WERI-Rb-1 (cell line): ENCODE results near the gene OSR1.

ENCODE experiments used
- DNase-seq: peaks from one replicate; pipeline ENCODE4 v3.0.0-alpha.2; 2020
- H3K27ac ChIP-seq: fragments of 250-450 bp; sonication (Bioruptor Pico); 2 replicates; pipeline ENCODE4 v1.5.1; 2020; ENCODE audit warnings: mild to moderate bottlenecking, moderate library complexity
- H3K27me3 ChIP-seq: fragments of 250-450 bp; sonication (Bioruptor Pico); 2 replicates; pipeline ENCODE4 v1.5.1; 2021; ENCODE audit warnings: mild to moderate bottlenecking, low read depth, moderate library complexity; ENCODE audit not compliant: insufficient read depth, severe bottlenecking
- H3K36me3 ChIP-seq: fragments of 250-450 bp; sonication (Bioruptor Pico); 2 replicates; pipeline ENCODE4 v1.5.1; 2020; ENCODE audit warnings: mild to moderate bottlenecking, moderate library complexity
- H3K4me3 ChIP-seq: 2 replicates; pipeline ENCODE4 v1.5.1; 2011; ENCODE audit warnings: low read depth, mild to moderate bottlenecking, control low read depth, low read length
- H3K9me3 ChIP-seq: fragments of 250-450 bp; sonication (Bioruptor Pico); 2 replicates; pipeline ENCODE4 v1.5.1; 2021; ENCODE audit warnings: mild to moderate bottlenecking, moderate library complexity; ENCODE audit not compliant: severe bottlenecking
- TF ChIP-seq, protein P1 (sequence below): IDR thresholded peaks from 2 replicates; pipeline ENCODE4 v1.5.1; 2011; ENCODE audit warnings: low read depth, mild to moderate bottlenecking, control low read depth, inconsistent platforms, low read length

The OSR1 gene

DNA sequence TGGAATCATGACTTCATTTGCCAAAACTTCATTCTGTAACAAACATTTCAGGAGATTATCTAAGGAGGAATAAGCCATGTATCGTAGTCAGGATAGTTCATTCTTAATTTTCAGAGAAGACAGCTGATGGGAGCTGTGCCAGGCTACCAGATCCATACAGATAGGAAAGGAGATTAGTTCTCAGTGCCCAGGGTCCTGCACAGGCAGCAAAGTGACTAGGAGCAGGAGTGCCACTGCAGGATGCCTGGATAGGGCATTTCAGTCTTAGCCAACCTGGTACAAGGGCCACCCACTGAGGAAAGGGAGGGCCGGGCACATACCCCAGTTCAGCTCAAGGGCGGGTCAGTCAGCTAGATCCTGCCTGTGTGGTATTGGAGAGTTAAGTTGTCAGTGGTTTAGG lies 6.7 kb upstream of the OSR1 start:
- Histone ChIP-seq H3K27ac (no peak overlapping the region), H3K36me3 (no peaks in the 10 kb centered on the region), H3K4me3 (no peak overlapping the region), H3K9me3 (no peaks in the 10 kb centered on the region), H3K27me3 (peaks cover 99% of the 10 kb centered on the region)
- DNase-seq, result no peak
- TF ChIP-seq, protein P1, sequence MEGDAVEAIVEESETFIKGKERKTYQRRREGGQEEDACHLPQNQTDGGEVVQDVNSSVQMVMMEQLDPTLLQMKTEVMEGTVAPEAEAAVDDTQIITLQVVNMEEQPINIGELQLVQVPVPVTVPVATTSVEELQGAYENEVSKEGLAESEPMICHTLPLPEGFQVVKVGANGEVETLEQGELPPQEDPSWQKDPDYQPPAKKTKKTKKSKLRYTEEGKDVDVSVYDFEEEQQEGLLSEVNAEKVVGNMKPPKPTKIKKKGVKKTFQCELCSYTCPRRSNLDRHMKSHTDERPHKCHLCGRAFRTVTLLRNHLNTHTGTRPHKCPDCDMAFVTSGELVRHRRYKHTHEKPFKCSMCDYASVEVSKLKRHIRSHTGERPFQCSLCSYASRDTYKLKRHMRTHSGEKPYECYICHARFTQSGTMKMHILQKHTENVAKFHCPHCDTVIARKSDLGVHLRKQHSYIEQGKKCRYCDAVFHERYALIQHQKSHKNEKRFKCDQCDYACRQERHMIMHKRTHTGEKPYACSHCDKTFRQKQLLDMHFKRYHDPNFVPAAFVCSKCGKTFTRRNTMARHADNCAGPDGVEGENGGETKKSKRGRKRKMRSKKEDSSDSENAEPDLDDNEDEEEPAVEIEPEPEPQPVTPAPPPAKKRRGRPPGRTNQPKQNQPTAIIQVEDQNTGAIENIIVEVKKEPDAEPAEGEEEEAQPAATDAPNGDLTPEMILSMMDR, result no peak

DNA sequence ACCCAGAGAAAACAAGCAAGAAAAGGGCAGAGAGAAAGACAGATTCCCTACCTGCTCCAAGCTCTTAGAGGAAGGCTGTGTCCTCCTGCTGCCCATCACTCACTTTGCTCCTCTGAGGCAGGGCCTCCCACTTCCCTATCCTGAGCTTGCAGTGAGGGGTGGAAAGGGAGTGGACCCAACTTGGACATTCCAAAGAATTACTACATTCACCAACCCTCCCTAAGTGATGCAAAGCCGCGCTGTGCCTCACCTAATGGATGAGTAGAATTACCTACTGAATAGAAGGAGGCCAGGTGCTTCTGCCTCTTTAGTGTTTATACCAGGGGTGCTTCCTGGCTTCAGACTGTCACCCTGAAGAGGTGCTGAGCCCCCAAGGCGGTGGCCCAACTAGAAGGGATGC lies 5.6 kb upstream of the OSR1 start:
- TF ChIP-seq, protein P1, result no peak
- Histone ChIP-seq H3K4me3 (no peak overlapping the region), H3K36me3 (no peaks in the 10 kb centered on the region), H3K9me3 (no peaks in the 10 kb centered on the region), H3K27ac (no peak overlapping the region), H3K27me3 (peaks cover 99% of the 10 kb centered on the region)
- no peak for DNase-seq

DNA sequence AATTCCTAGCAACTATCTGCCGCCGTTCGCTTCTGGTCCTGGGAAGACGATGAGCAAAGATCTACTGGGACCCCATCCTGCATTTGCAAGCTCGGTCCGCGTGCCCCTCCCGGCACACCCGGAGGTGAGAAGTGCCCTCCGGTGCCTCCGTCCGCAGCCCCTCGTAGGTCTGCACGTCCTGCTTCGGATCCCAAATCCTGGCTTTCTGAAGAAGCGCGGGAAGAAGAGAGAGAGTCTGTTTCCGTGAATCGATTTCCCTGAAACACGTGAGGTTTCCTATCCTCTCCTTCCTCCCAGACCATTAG lies 5.0 kb upstream of the OSR1 start:
- Histone ChIP-seq H3K9me3 (no peaks in the 10 kb centered on the region), H3K27ac (no peak overlapping the region), H3K27me3 (peaks cover 97% of the 10 kb centered on the region), H3K36me3 (no peaks in the 10 kb centered on the region), H3K4me3 (no peak overlapping the region)
- TF ChIP-seq, protein P1, result no peak
- DNase-seq, result no peak

DNA sequence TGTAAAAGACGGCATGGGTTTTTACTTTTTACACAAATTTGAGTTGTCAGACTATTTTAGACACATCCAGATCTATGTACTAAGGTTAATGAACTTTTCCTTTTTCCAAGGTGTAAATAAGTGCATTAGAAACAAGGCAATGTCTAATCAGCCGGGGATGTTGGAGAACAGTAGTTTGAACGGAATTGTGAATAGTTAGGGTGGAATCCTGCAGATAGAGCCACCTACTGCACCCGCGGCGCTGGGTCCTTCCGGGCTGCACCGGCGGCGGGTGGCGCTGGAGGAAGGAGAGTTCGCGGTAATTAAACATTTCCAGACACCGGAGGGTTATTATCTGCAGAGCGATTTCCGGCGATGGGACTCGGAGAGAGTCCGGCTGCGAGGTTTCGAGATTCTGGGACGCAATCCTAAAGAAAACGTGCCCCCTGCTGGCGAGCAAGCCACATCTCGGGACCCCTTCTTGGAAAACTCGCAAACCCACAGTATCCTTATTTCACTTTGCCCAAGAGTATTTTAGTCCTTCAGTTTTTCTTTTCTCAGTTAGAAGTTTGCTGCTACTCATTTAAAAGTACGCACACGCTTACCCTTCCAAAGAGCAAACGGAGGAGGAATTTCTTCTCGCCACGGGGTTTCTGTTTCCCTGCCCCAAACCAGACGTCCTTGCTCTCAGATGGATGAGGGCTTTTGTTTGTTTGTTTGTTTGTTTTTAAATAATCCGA lies 4.5 kb upstream of the OSR1 start:
- DNase-seq, result peak; percentile 85
- H3K27ac ChIP-seq, result no peak overlapping the region
- H3K4me3 ChIP-seq, result no peak overlapping the region
- TF ChIP-seq, protein P1, result peak; percentile 87
- H3K27me3 ChIP-seq, result peaks cover 97% of the 10 kb centered on the region
- H3K9me3 ChIP-seq, result no peaks in the 10 kb centered on the region
- H3K36me3 ChIP-seq, result no peaks in the 10 kb centered on the region

DNA sequence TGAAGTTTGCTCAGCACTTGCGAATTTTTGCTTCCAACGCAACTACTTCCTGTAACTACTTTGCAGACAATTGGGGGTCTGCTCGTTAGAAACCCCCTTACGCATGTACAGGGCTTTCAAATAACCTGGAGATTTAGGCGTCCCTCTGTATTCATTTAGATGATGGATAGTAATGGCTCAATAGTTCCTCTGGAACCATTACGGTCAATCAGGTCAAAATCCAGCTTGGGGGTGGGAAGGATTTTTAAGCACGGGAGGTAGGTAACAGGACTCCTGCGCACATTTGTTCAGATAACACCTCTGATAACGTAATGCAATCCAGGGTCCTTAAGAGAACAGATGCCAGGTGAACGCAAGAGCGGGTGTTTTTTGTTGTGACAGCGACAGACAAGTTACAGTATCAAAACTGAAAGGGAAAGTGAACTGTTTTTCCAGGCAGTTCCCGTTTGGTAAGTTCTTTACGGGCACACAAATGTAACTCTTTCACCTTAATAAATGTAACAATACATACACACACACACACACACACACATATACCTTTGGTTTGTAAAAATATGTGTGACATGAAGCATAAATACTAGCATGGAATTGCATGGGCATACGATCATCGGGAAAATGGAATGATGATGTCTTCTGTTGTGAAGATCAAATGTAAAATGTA lies 3.8 kb upstream of the OSR1 start:
- TF ChIP-seq, protein P1, result no peak
- H3K27ac ChIP-seq, result no peak overlapping the region
- DNase-seq, result no peak
- no peak overlapping the region for H3K4me3 ChIP-seq
- peaks cover 97% of the 10 kb centered on the region for H3K27me3 ChIP-seq
- H3K36me3 ChIP-seq, result no peaks in the 10 kb centered on the region
- no peaks in the 10 kb centered on the region for H3K9me3 ChIP-seq
